ENCODE measurements around the gene TSPAN7. TPM values are rescaled to one million over a fixed set of nuclear protein-coding genes. Genes with fewer than 3 reads are reported as not detected.

The TSPAN7 gene
- total RNA-seq, 2 donors from 2014 or later = 6.2 to 15.1 TPM

GRCh38 chrX:38682095-38682494 is 120.8 kb downstream of the TSPAN7 start:
- no peak for DNase-seq
- Histone ChIP-seq H3K9me3 (ENCODE audit: control insufficient read depth, low read length) (no peaks in the 10 kb centered on the region), H3K27me3 (ENCODE audit: control insufficient read depth, insufficient read depth, low read length, poor library complexity, severe bottlenecking) (no peaks in the 10 kb centered on the region), H3K27ac (ENCODE audit: low read depth, low read length) (no peak overlapping the region), H3K36me3 (ENCODE audit: control insufficient read depth, insufficient read depth, low read length) (no peaks in the 10 kb centered on the region), H3K4me1 (ENCODE audit: control insufficient read depth, insufficient read depth, low read length) (peaks cover 4% of the 10 kb centered on the region), H3K4me3 (ENCODE audit: low read length) (no peak overlapping the region), H3K9ac (ENCODE audit: extremely low read depth, low read length, poor library complexity, severe bottlenecking) (no peak overlapping the region)
- TF ChIP-seq CTCF (conservative IDR thresholded peaks at IDR 0.05) = no peak
- Mint-ChIP-seq H3K9me3 (peaks cover 37% of the 10 kb centered on the region), H3K4me1 (peaks cover 4% of the 10 kb centered on the region), H3K36me3 (ENCODE audit: low read depth) (no peaks in the 10 kb centered on the region), H3K27ac (no peak overlapping the region), H3K27me3 (ENCODE audit: insufficient read depth) (no peaks in the 10 kb centered on the region), H3K4me3 (no peak overlapping the region)
- WGBS, 2 experiments (ENCODE audit: insufficient coverage in 1 of 2, insufficient read length in 1 of 2) = 83 to 100% methylated on average over 1 of the region's 2 CpGs

GRCh38 chrX:38692961-38693360 is 131.6 kb downstream of the TSPAN7 start:
- H3K9me3 ChIP-seq (ENCODE audit: control insufficient read depth, low read length) = no peaks in the 10 kb centered on the region
- no peak for TF ChIP-seq CTCF (conservative IDR thresholded peaks at IDR 0.05)
- H3K27me3 ChIP-seq (ENCODE audit: control insufficient read depth, insufficient read depth, low read length, poor library complexity, severe bottlenecking) = no peaks in the 10 kb centered on the region
- peaks cover 2% of the 10 kb centered on the region for H3K4me1 Mint-ChIP-seq
- H3K27ac Mint-ChIP-seq = no peak overlapping the region
- peaks cover 30% of the 10 kb centered on the region for H3K9me3 Mint-ChIP-seq
- no peak overlapping the region for H3K27ac ChIP-seq (ENCODE audit: low read depth, low read length)
- H3K4me3 Mint-ChIP-seq = no peak overlapping the region
- no peaks in the 10 kb centered on the region for H3K36me3 ChIP-seq (ENCODE audit: control insufficient read depth, insufficient read depth, low read length)
- H3K36me3 Mint-ChIP-seq (ENCODE audit: low read depth) = no peaks in the 10 kb centered on the region
- H3K4me1 ChIP-seq (ENCODE audit: control insufficient read depth, insufficient read depth, low read length) = no peaks in the 10 kb centered on the region
- no peak overlapping the region for H3K4me3 ChIP-seq (ENCODE audit: low read length)
- peaks cover 1% of the 10 kb centered on the region for H3K27me3 Mint-ChIP-seq (ENCODE audit: insufficient read depth)
- no peak overlapping the region for H3K9ac ChIP-seq (ENCODE audit: extremely low read depth, low read length, poor library complexity, severe bottlenecking)
- no peak for DNase-seq

- H3K9me3 Mint-ChIP-seq = peaks cover 27% of the 10 kb centered on the region
Measured at GRCh38 chrX:38694394-38694793, 133.1 kb downstream of the TSPAN7 start.

More at GRCh38 chrX:38694394-38694793, 133.1 kb downstream of the TSPAN7 start:
- no peak for DNase-seq
- no peak overlapping the region for H3K4me3 ChIP-seq (ENCODE audit: low read length)
- no peaks in the 10 kb centered on the region for H3K27me3 ChIP-seq (ENCODE audit: control insufficient read depth, insufficient read depth, low read length, poor library complexity, severe bottlenecking)
- WGBS, 2 experiments (ENCODE audit: insufficient coverage in 1 of 2, insufficient read length in 1 of 2) = 95 to 100% methylated on average over 5 of the region's 5 CpGs
- no peak overlapping the region for H3K27ac Mint-ChIP-seq
- no peaks in the 10 kb centered on the region for H3K36me3 ChIP-seq (ENCODE audit: control insufficient read depth, insufficient read depth, low read length)
- no peak overlapping the region for H3K4me3 Mint-ChIP-seq
- TF ChIP-seq CTCF (conservative IDR thresholded peaks at IDR 0.05) = no peak
- no peak overlapping the region for H3K9ac ChIP-seq (ENCODE audit: extremely low read depth, low read length, poor library complexity, severe bottlenecking)
- no peaks in the 10 kb centered on the region for H3K4me1 Mint-ChIP-seq
- H3K4me1 ChIP-seq (ENCODE audit: control insufficient read depth, insufficient read depth, low read length) = no peaks in the 10 kb centered on the region
- H3K27me3 Mint-ChIP-seq (ENCODE audit: insufficient read depth) = no peaks in the 10 kb centered on the region
- H3K27ac ChIP-seq (ENCODE audit: low read depth, low read length) = no peak overlapping the region
- H3K9me3 ChIP-seq (ENCODE audit: control insufficient read depth, low read length) = no peaks in the 10 kb centered on the region
- H3K36me3 Mint-ChIP-seq (ENCODE audit: low read depth) = no peaks in the 10 kb centered on the region
